ENCODE measurements around the gene CCDC43. TPM values are rescaled to one million over a fixed set of nuclear protein-coding genes. Genes with fewer than 3 reads are reported as not detected.

The CCDC43 gene
- polyA plus RNA-seq, 1 donor = 31.4 TPM

Other genes with a start within 250 kb of the CCDC43 start
- gene GPATCH8, start 186.4 kb downstream of the CCDC43 start, polyA plus RNA-seq (ENCODE audit: insufficient read length) = 34.8 TPM
- gene FZD2, start 132.3 kb downstream of the CCDC43 start, polyA plus RNA-seq (ENCODE audit: insufficient read length) = 13.9 TPM
- 0.81 TPM for gene MEIOC, start 33.3 kb downstream of the CCDC43 start, polyA plus RNA-seq (ENCODE audit: insufficient read length)
- 8.0 TPM for gene DBF4B, start 18.9 kb upstream of the CCDC43 start, polyA plus RNA-seq (ENCODE audit: insufficient read length)
- gene ADAM11, start 69.2 kb upstream of the CCDC43 start, polyA plus RNA-seq (ENCODE audit: insufficient read length) = 1.4 TPM
- gene GJC1, start 140.5 kb upstream of the CCDC43 start, polyA plus RNA-seq (ENCODE audit: insufficient read length) = 24.6 TPM
- gene HIGD1B, start 158.1 kb upstream of the CCDC43 start, polyA plus RNA-seq (ENCODE audit: insufficient read length) = 3.5 TPM
- 66.6 TPM for gene EFTUD2, start 209.7 kb upstream of the CCDC43 start, polyA plus RNA-seq (ENCODE audit: insufficient read length)
- 0.71 TPM for gene GFAP, start 225.7 kb upstream of the CCDC43 start, polyA plus RNA-seq (ENCODE audit: insufficient read length)